Right atrium auricular region (tissue), 2 donors: Measurements from ENCODE around the gene CUBN. TPM values are rescaled to one million over a fixed set of nuclear protein-coding genes. Genes with fewer than 3 reads are reported as not detected.
A peak's percentile ranks its signal among the peaks of the same experiment; 100 is the strongest.

Experiments used
- DNase-seq: peaks from one replicate; pipeline ENCODE4 v3.0.0-alpha.2; 2019; ENCODE audit warnings: low spot score
- H3K27ac ChIP-seq, 2 donors: fragments of 200-600 bp; sonication (generic); 1 replicate in 1 of 2; 2 replicates in 1 of 2; pipeline ENCODE4 v1.5.1; 2016 to 2019
- H3K27me3 ChIP-seq, 2 donors: fragments of 200-600 bp; sonication (generic); one replicate each; pipeline versions ENCODE4 v1.5.1 to v1.6.0; 2017 to 2019
- H3K36me3 ChIP-seq: fragments of 200-600 bp; sonication (generic); one replicate; pipeline ENCODE4 v1.5.1; 2016
- H3K4me1 ChIP-seq, 2 donors: fragments of 200-600 bp; sonication (generic); one replicate each; pipeline versions ENCODE4 v1.5.1 to v1.6.0; 2017 to 2019
- H3K4me3 ChIP-seq, 2 donors: fragments of 200-600 bp; sonication (generic); 1 replicate in 1 of 2; 2 replicates in 1 of 2; pipeline ENCODE4 v1.5.1; 2017 to 2019; ENCODE audit warnings: mild to moderate bottlenecking in 1 of 2, moderate library complexity in 1 of 2
- H3K9me3 ChIP-seq, 2 donors: fragments of 200-600 bp; sonication (generic); one replicate each; pipeline ENCODE4 v1.5.1; 2019
- CTCF ChIP-seq, 2 donors: fragments of 200-600 bp; sonication (generic); IDR thresholded peaks; one replicate each; pipeline ENCODE4 v1.5.1; 2019; ENCODE audit warnings: antibody characterized with exemption in 2 of 2
- total RNA-seq, 2 donors: library from RNA; depleted of rRNA; stranded (reverse); fragments of >200 nt; gene quantifications; one replicate each; pipeline ENCODE4 v1.1.0, GENCODE V29; 2016

The CUBN gene
- total RNA-seq, 2 donors from 2014 or later: 0.15 to 0.94 TPM

GRCh38 chr10:16891375-16892313 is 238.0 kb downstream of the CUBN start:
- peak; percentile 77 for DNase-seq
- Histone ChIP-seq H3K27me3 (no peaks in the 10 kb centered on the region), H3K27ac (peak overlapping the region in 1 of 2 donors; percentile 44), H3K36me3 (no peaks in the 10 kb centered on the region), H3K4me3 (no peak overlapping the region), H3K9me3 (no peaks in the 10 kb centered on the region), H3K4me1 (peaks cover 0 to 5% of the 10 kb centered on the region in 2 donors)
- TF ChIP-seq CTCF (IDR thresholded peaks at IDR 0.05): peak in 1 of 2 donors; percentile 70

- H3K27ac ChIP-seq: no peak overlapping the region
- no peak overlapping the region for H3K4me3 ChIP-seq
- peaks cover 0 to 5% of the 10 kb centered on the region in 2 donors for H3K4me1 ChIP-seq
- DNase-seq: no peak
- no peaks in the 10 kb centered on the region for H3K9me3 ChIP-seq
- H3K27me3 ChIP-seq: no peaks in the 10 kb centered on the region
- TF ChIP-seq CTCF (IDR thresholded peaks at IDR 0.05): no peak
- no peaks in the 10 kb centered on the region for H3K36me3 ChIP-seq
These were observed 238.9 kb downstream of the CUBN start for GRCh38 chr10:16890691-16891090.

GRCh38 chr10:16887565-16887964 is 242.0 kb downstream of the CUBN start:
- Histone ChIP-seq H3K4me3 (no peak overlapping the region), H3K27ac (no peak overlapping the region), H3K27me3 (no peaks in the 10 kb centered on the region), H3K4me1 (peaks cover 0 to 5% of the 10 kb centered on the region in 2 donors), H3K9me3 (no peaks in the 10 kb centered on the region), H3K36me3 (no peaks in the 10 kb centered on the region)
- DNase-seq: no peak
- no peak for TF ChIP-seq CTCF (IDR thresholded peaks at IDR 0.05)

- no peaks in the 10 kb centered on the region for H3K9me3 ChIP-seq
- no peak overlapping the region for H3K27ac ChIP-seq
- H3K27me3 ChIP-seq: no peaks in the 10 kb centered on the region
- DNase-seq: no peak
- H3K4me3 ChIP-seq: no peak overlapping the region
- no peaks in the 10 kb centered on the region for H3K4me1 ChIP-seq
- H3K36me3 ChIP-seq: no peaks in the 10 kb centered on the region
- no peak for TF ChIP-seq CTCF (IDR thresholded peaks at IDR 0.05)
These were observed 243.6 kb downstream of the CUBN start for GRCh38 chr10:16886031-16886430.

GRCh38 chr10:16884497-16884896 is 245.1 kb downstream of the CUBN start:
- Histone ChIP-seq H3K27me3 (no peaks in the 10 kb centered on the region), H3K27ac (no peak overlapping the region)

More at GRCh38 chr10:16884497-16884896, 245.1 kb downstream of the CUBN start:
- no peak for TF ChIP-seq CTCF (IDR thresholded peaks at IDR 0.05)
- Histone ChIP-seq H3K4me3 (no peak overlapping the region), H3K9me3 (no peaks in the 10 kb centered on the region), H3K4me1 (no peaks in the 10 kb centered on the region), H3K36me3 (no peaks in the 10 kb centered on the region)
- DNase-seq: no peak
